ENCODE measurements around the gene LRRC4B. TPM values are rescaled to one million over a fixed set of nuclear protein-coding genes. Genes with fewer than 3 reads are reported as not detected.
"Not testable (repeated sequence)": the region's sequence is repeated elsewhere in the genome, so short reads cannot be mapped to it uniquely, and the experiment has no call there.

LRRC4B gene
- total and polyA plus RNA-seq, 2 of the 4 experiments (the other 2 are of a cell fraction), result 0.03 TPM; not detected in 1

GRCh38 chr19:50604264-50605073, 36.2 kb upstream of the LRRC4B start:
- POLR2A ChIA-PET (ENCODE audit: unreplicated experiment); H3K23ac ChIP-seq (ENCODE audit: low read depth, low read length); H2AK9ac ChIP-seq (replicated peaks; ENCODE audit: low read depth, low read length, poor library complexity); H3K4me3 ChIP-seq (ENCODE audit: insufficient read depth, low read depth, low read length); H3K9ac ChIP-seq (ENCODE audit: low read depth, low read length); H2BK120ac ChIP-seq (ENCODE audit: low read depth, low read length); H3K79me1 ChIP-seq (ENCODE audit: low read depth in 1 of 2, low read length in 2 of 2); dilution Hi-C loops (cut with HindIII; ENCODE audit: low sequenced_read_pairs, unreplicated experiment); BruUV-seq (replicated peaks); H4K91ac ChIP-seq (ENCODE audit: insufficient read depth, low read depth, low read length); H3K18ac ChIP-seq (ENCODE audit: low read depth, low read length); H2BK20ac ChIP-seq (ENCODE audit: low read depth, low read length); CTCF ChIA-PET; H2BK5ac ChIP-seq (ENCODE audit: low read depth, low read length, poor library complexity, severe bottlenecking); in situ Hi-C loops (cut with MboI; ENCODE audit: low sequenced_read_pairs); ATAC-seq (ENCODE audit: low read depth); H2AFZ ChIP-seq (replicated peaks; ENCODE audit: low read length, poor library complexity); H3K27me3 ChIP-seq (ENCODE audit: control insufficient read depth, insufficient read depth, low read length); H3K36me3 ChIP-seq (ENCODE audit: control insufficient read depth, insufficient read depth, low read length); H3K27ac ChIP-seq (ENCODE audit: insufficient read depth, low read length); H2AK5ac ChIP-seq (ENCODE audit: low read depth, low read length); H2BK15ac ChIP-seq (ENCODE audit: low read depth, low read length); H3K4me2 ChIP-seq (ENCODE audit: low read depth, low read length); DNase-seq; H3K9me1 ChIP-seq (ENCODE audit: insufficient read depth, low read length); H4K8ac ChIP-seq (ENCODE audit: low read depth in 2 of 2, low read length in 2 of 2); H3K4me1 ChIP-seq (ENCODE audit: control insufficient read depth, insufficient read depth, low read length); H3K4ac ChIP-seq (ENCODE audit: low read depth, low read length); intact Hi-C loops (cut with micrococcal nuclease); H3K9me3 ChIP-seq (ENCODE audit: control insufficient read depth, insufficient read depth, low read length); H4K5ac ChIP-seq (ENCODE audit: low read depth, low read length); H3K14ac ChIP-seq (replicated peaks; ENCODE audit: low read depth, low read length); H4K20me1 ChIP-seq (ENCODE audit: insufficient read depth, low read length); H3K56ac ChIP-seq (ENCODE audit: extremely low read depth, insufficient read depth, low read length): not testable (repeated sequence)
- WGBS, 2 experiments (ENCODE audit: extremely low coverage in 2 of 2, insufficient read length in 1 of 2), result no CpG with 5 or more reads among the region's 56 CpGs

All from IMR-90 (cell line).